MM.1S (cell line): ENCODE results near the gene KRT10.

Experiments
- CTCF ChIP-seq: fragments of 300-600 bp; sonication (generic); IDR thresholded peaks from 2 replicates; pipeline ENCODE4 v1.5.1; 2016; ENCODE audit warnings: antibody characterized with exemption, low read length, mixed read lengths
- EZH2 ChIP-seq: fragments of 300-600 bp; sonication (generic); optimal IDR thresholded peaks from 2 replicates; pipeline ENCODE3; 2017; ENCODE audit warnings: low read depth, mild to moderate bottlenecking, antibody characterized with exemption, low read length, mixed read lengths

- TF ChIP-seq CTCF, result no peak
- no peak for TF ChIP-seq EZH2
Observed at GRCh38 chr17:40850293-40850972, 28.0 kb upstream of the KRT10 start.
